GM12878 (cell line): ENCODE data around the gene GOT2. TPM values are rescaled to one million over a fixed set of nuclear protein-coding genes. Genes with fewer than 3 reads are reported as not detected.
A peak's percentile ranks its signal among the peaks of the same experiment; 100 is the strongest.

Experiments used
- BACH1 ChIP-seq: fragments of 450-650 bp; IDR thresholded peaks from 2 replicates; pipeline ENCODE4 v1.6.1; 2017; ENCODE audit warnings: mild to moderate bottlenecking, borderline replicate concordance
- CBX5 ChIP-seq: sonication (generic); IDR thresholded peaks from 2 replicates; pipeline ENCODE4 v1.6.1; 2016; ENCODE audit warnings: low read depth, moderate library complexity, mild to moderate bottlenecking, inconsistent platforms
- E4F1 ChIP-seq: fragments of 450-650 bp; IDR thresholded peaks from 2 replicates; pipeline ENCODE4 v1.6.1; 2018; ENCODE audit warnings: borderline replicate concordance, mild to moderate bottlenecking; ENCODE audit not compliant: partially characterized antibody
- HCFC1 ChIP-seq: fragments of 150-350 bp; IDR thresholded peaks from 2 replicates; pipeline ENCODE4 v1.6.1; 2014; ENCODE audit warnings: low read length
- IKZF1 ChIP-seq: fragments of 450-650 bp; conservative IDR thresholded peaks from 2 replicates; pipeline ENCODE4 v1.6.1; 2017; ENCODE audit warnings: antibody characterized with exemption, mild to moderate bottlenecking
- JUND ChIP-seq: IDR thresholded peaks from 2 replicates; pipeline ENCODE4 v1.6.1; 2012; ENCODE audit warnings: low read depth, mild to moderate bottlenecking, low read length, improper control_type of control experiment, moderate library complexity
- MTA2 ChIP-seq: fragments of 450-650 bp; IDR thresholded peaks from 2 replicates; pipeline ENCODE4 v1.6.1; 2016; ENCODE audit warnings: low read depth, mild to moderate bottlenecking, moderate library complexity
- PAX8 ChIP-seq: fragments of 450-650 bp; IDR thresholded peaks from 2 replicates; pipeline ENCODE4 v1.6.1; 2017; ENCODE audit warnings: mild to moderate bottlenecking, moderate library complexity
- RAD51 ChIP-seq: fragments of 450-650 bp; IDR thresholded peaks from 2 replicates; pipeline ENCODE4 v1.6.1; 2016; ENCODE audit warnings: moderate library complexity, mild to moderate bottlenecking, inconsistent platforms
- SMAD1 ChIP-seq: fragments of 450-650 bp; IDR thresholded peaks from 2 replicates; pipeline ENCODE4 v1.6.1; 2018; ENCODE audit warnings: mild to moderate bottlenecking, low read depth; ENCODE audit not compliant: partially characterized antibody
- SPI1 ChIP-seq: IDR thresholded peaks from 2 replicates; pipeline ENCODE4 v1.6.1; 2011; ENCODE audit warnings: low read depth, mild to moderate bottlenecking, low read length, moderate library complexity, borderline replicate concordance; ENCODE audit not compliant: insufficient read depth
- SREBF1 ChIP-seq: IDR thresholded peaks from 2 replicates; pipeline ENCODE4 v1.6.1; 2012; ENCODE audit warnings: mild to moderate bottlenecking, low read length
- STAT1 ChIP-seq: fragments of 450-650 bp; conservative IDR thresholded peaks from 2 replicates; pipeline ENCODE4 v1.6.1; 2014; ENCODE audit warnings: antibody characterized with exemption, mild to moderate bottlenecking
- polyA plus RNA-seq, 11 experiments: library from polyadenylated mRNA; depleted of rRNA in 4 of 11; unstranded in 6 of 11; stranded (reverse) in 5 of 11; fragments of >200 nt; fragmentation: Nextera tagmentation in 4 of 11; fragmentation: Illumina TruSeq in 1 of 11; extraction: Ambion mirVana in 4 of 11; extraction: Trizol in 1 of 11; gene quantifications; 1 replicate in 1 of 11; 2 replicates in 10 of 11; pipeline versions ENCODE4 v1.2.1 to v1.2.3, GENCODE V29; 2011 to 2016; ENCODE audit warnings: inconsistent platforms in 2 of 11, missing spikeins in 2 of 11, low read depth in 1 of 11
- total RNA-seq, 4 experiments: library from RNA; depleted of rRNA in 3 of 4; stranded (reverse); fragments of >200 nt in 3 of 4; fragmentation: Illumina TruSeq in 1 of 4; extraction: Trizol in 1 of 4; gene quantifications; 2 replicates each; pipeline versions ENCODE4 v1.2.1 to v1.2.3, GENCODE V29; 2013 to 2021
- TF ChIP-seq, protein P1 (sequence below): fragments of 450-650 bp; conservative IDR thresholded peaks from 2 replicates; pipeline ENCODE4 v1.6.1; 2017; ENCODE audit warnings: mild to moderate bottlenecking, moderate library complexity
- TF ChIP-seq, protein P2 (sequence below): IDR thresholded peaks from 2 replicates; pipeline ENCODE4 v1.6.1; 2012; ENCODE audit warnings: improper control_type of control experiment, low read depth, low read length; ENCODE audit not compliant: insufficient replicate concordance
- TF ChIP-seq, protein P3 (sequence below): IDR thresholded peaks from 2 replicates; pipeline ENCODE4 v1.6.1; 2011; ENCODE audit warnings: borderline replicate concordance, low read depth, mild to moderate bottlenecking, moderate library complexity, mixed read lengths, low read length; ENCODE audit not compliant: insufficient read depth; ENCODE audit errors: extremely low read length
- TF ChIP-seq, protein P4 (sequence below): fragments of 450-650 bp; IDR thresholded peaks from 2 replicates; pipeline ENCODE4 v1.6.1; 2017; ENCODE audit warnings: mild to moderate bottlenecking

GOT2 gene
- total and polyA plus RNA-seq, 10 of the 15 experiments (the other 5 are each of a cell fraction or from before 2014, with no cell fraction given): 41.7 to 235 (median 83.7) TPM

DNA sequence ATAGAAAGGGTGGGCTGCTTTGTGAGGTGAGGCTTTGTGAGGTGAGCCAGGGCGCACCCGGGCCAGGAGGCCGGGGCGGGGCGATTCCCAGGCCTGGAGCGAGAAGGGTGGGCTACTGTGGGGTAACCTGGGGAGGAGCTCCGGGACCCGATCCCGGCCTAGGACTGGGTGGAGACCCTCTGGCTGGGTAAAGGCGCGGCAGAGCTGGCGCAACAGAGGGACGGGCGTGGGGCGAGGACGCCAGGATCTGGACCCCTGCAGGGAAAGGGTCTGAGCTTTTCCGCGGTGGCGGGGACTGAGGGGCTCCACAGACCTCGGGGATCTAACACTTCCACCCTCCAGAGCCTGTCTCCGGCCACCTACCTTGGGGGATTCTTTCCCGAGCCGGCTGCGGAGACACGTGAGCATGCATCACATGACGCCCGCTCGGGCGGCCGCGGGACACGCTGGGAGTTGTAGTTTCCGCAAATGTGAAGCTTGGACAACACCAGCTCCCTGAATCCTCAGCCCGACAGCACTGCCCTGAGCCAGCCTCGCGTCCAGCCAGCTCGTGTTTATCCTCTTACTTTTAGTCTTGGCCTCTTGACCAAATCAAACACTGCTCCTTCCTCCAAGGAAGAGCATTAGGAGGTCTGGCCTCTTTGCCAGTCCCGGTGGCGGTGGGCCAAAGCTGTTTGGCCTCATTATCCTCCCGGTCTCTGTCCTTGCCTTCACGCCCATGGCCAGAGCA, 49.6 kb downstream of the GOT2 start, which contains the start of gene SLC38A7 (continued):
- TF ChIP-seq E4F1: no peak
- TF ChIP-seq CBX5: no peak
- TF ChIP-seq, protein P1, sequence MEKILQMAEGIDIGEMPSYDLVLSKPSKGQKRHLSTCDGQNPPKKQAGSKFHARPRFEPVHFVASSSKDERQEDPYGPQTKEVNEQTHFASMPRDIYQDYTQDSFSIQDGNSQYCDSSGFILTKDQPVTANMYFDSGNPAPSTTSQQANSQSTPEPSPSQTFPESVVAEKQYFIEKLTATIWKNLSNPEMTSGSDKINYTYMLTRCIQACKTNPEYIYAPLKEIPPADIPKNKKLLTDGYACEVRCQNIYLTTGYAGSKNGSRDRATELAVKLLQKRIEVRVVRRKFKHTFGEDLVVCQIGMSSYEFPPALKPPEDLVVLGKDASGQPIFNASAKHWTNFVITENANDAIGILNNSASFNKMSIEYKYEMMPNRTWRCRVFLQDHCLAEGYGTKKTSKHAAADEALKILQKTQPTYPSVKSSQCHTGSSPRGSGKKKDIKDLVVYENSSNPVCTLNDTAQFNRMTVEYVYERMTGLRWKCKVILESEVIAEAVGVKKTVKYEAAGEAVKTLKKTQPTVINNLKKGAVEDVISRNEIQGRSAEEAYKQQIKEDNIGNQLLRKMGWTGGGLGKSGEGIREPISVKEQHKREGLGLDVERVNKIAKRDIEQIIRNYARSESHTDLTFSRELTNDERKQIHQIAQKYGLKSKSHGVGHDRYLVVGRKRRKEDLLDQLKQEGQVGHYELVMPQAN: peak; percentile 94
- TF ChIP-seq HCFC1: peak; percentile 97
- TF ChIP-seq, protein P2, sequence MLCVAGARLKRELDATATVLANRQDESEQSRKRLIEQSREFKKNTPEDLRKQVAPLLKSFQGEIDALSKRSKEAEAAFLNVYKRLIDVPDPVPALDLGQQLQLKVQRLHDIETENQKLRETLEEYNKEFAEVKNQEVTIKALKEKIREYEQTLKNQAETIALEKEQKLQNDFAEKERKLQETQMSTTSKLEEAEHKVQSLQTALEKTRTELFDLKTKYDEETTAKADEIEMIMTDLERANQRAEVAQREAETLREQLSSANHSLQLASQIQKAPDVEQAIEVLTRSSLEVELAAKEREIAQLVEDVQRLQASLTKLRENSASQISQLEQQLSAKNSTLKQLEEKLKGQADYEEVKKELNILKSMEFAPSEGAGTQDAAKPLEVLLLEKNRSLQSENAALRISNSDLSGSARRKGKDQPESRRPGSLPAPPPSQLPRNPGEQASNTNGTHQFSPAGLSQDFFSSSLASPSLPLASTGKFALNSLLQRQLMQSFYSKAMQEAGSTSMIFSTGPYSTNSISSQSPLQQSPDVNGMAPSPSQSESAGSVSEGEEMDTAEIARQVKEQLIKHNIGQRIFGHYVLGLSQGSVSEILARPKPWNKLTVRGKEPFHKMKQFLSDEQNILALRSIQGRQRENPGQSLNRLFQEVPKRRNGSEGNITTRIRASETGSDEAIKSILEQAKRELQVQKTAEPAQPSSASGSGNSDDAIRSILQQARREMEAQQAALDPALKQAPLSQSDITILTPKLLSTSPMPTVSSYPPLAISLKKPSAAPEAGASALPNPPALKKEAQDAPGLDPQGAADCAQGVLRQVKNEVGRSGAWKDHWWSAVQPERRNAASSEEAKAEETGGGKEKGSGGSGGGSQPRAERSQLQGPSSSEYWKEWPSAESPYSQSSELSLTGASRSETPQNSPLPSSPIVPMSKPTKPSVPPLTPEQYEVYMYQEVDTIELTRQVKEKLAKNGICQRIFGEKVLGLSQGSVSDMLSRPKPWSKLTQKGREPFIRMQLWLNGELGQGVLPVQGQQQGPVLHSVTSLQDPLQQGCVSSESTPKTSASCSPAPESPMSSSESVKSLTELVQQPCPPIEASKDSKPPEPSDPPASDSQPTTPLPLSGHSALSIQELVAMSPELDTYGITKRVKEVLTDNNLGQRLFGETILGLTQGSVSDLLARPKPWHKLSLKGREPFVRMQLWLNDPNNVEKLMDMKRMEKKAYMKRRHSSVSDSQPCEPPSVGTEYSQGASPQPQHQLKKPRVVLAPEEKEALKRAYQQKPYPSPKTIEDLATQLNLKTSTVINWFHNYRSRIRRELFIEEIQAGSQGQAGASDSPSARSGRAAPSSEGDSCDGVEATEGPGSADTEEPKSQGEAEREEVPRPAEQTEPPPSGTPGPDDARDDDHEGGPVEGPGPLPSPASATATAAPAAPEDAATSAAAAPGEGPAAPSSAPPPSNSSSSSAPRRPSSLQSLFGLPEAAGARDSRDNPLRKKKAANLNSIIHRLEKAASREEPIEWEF: no peak
- TF ChIP-seq PAX8: no peak
- TF ChIP-seq, protein P3, sequence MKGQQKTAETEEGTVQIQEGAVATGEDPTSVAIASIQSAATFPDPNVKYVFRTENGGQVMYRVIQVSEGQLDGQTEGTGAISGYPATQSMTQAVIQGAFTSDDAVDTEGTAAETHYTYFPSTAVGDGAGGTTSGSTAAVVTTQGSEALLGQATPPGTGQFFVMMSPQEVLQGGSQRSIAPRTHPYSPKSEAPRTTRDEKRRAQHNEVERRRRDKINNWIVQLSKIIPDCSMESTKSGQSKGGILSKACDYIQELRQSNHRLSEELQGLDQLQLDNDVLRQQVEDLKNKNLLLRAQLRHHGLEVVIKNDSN: peak; percentile 99
- peak; percentile 99 for TF ChIP-seq RAD51
- peak; percentile 91 for TF ChIP-seq IKZF1
- TF ChIP-seq, protein P4, sequence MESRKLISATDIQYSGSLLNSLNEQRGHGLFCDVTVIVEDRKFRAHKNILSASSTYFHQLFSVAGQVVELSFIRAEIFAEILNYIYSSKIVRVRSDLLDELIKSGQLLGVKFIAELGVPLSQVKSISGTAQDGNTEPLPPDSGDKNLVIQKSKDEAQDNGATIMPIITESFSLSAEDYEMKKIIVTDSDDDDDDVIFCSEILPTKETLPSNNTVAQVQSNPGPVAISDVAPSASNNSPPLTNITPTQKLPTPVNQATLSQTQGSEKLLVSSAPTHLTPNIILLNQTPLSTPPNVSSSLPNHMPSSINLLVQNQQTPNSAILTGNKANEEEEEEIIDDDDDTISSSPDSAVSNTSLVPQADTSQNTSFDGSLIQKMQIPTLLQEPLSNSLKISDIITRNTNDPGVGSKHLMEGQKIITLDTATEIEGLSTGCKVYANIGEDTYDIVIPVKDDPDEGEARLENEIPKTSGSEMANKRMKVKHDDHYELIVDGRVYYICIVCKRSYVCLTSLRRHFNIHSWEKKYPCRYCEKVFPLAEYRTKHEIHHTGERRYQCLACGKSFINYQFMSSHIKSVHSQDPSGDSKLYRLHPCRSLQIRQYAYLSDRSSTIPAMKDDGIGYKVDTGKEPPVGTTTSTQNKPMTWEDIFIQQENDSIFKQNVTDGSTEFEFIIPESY: no peak
- TF ChIP-seq JUND: no peak
- peak; percentile 61; the same call in 1 of the 2 replicates for TF ChIP-seq SREBF1
- no peak for TF ChIP-seq BACH1
- no peak for TF ChIP-seq SPI1
- TF ChIP-seq STAT1: no peak
- TF ChIP-seq SMAD1: no peak
- TF ChIP-seq MTA2: no peak
